Esophagus squamous epithelium (tissue), 4 donors: ENCODE results near the gene MTX3.

ENCODE experiments used
- CTCF ChIP-seq, 6 experiments: fragments of 450-650 bp in 4 of 6; fragments of 200-600 bp in 2 of 6; sonication (generic) in 2 of 6; IDR thresholded peaks; one replicate each; pipeline ENCODE4 v1.5.1; 2016 to 2019; ENCODE audit warnings: antibody characterized with exemption in 6 of 6, mild to moderate bottlenecking in 4 of 6, moderate library complexity in 4 of 6
- POLR2A ChIP-seq, 4 donors: fragments of 450-650 bp; IDR thresholded peaks; one replicate each; pipeline ENCODE4 v1.6.1; 2017; ENCODE audit warnings: antibody characterized with exemption in 4 of 4, mild to moderate bottlenecking in 4 of 4, moderate library complexity in 3 of 4

GRCh38 chr5:79983618-79984017 lies 7.4 kb downstream of the MTX3 start:
- no peak for TF ChIP-seq CTCF (IDR thresholded peaks at IDR 0.05)
- no peak for TF ChIP-seq POLR2A (IDR thresholded peaks at IDR 0.05)
